ENCODE data around the gene LRP5.

DNA sequence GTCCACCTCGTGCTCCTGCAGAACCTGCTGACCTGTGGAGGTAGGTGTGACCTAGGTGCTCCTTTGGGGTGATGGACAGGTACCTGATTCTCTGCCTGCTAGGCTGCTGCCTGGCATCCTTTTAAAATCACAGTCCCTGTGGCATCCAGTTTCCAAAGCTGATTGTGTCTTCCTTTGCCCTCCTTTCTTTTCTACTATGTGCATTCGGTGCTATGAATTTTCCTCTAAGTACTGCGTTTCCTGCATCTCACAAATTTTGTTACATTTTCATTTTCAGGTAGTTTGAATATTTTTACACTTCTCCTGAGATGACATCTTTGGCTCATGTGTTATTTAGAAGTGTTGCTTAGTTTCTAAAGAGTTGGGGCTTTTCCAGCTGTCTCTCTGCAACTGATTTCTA is 117.3 kb downstream of the LRP5 start:
- no peak for TF ChIP-seq OVOL2 (CRISPR knock-in tag; IDR thresholded peaks at IDR 0.05; ENCODE audit: borderline replicate concordance)
- TF ChIP-seq, protein P1, sequence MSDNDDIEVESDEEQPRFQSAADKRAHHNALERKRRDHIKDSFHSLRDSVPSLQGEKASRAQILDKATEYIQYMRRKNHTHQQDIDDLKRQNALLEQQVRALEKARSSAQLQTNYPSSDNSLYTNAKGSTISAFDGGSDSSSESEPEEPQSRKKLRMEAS (CRISPR knock-in tag; IDR thresholded peaks at IDR 0.05), result no peak
- TF ChIP-seq, protein P2, sequence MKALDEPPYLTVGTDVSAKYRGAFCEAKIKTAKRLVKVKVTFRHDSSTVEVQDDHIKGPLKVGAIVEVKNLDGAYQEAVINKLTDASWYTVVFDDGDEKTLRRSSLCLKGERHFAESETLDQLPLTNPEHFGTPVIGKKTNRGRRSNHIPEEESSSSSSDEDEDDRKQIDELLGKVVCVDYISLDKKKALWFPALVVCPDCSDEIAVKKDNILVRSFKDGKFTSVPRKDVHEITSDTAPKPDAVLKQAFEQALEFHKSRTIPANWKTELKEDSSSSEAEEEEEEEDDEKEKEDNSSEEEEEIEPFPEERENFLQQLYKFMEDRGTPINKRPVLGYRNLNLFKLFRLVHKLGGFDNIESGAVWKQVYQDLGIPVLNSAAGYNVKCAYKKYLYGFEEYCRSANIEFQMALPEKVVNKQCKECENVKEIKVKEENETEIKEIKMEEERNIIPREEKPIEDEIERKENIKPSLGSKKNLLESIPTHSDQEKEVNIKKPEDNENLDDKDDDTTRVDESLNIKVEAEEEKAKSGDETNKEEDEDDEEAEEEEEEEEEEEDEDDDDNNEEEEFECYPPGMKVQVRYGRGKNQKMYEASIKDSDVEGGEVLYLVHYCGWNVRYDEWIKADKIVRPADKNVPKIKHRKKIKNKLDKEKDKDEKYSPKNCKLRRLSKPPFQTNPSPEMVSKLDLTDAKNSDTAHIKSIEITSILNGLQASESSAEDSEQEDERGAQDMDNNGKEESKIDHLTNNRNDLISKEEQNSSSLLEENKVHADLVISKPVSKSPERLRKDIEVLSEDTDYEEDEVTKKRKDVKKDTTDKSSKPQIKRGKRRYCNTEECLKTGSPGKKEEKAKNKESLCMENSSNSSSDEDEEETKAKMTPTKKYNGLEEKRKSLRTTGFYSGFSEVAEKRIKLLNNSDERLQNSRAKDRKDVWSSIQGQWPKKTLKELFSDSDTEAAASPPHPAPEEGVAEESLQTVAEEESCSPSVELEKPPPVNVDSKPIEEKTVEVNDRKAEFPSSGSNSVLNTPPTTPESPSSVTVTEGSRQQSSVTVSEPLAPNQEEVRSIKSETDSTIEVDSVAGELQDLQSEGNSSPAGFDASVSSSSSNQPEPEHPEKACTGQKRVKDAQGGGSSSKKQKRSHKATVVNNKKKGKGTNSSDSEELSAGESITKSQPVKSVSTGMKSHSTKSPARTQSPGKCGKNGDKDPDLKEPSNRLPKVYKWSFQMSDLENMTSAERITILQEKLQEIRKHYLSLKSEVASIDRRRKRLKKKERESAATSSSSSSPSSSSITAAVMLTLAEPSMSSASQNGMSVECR (CRISPR knock-in tag; IDR thresholded peaks at IDR 0.05; ENCODE audit: borderline replicate concordance), result no peak
- TF ChIP-seq, protein P3, sequence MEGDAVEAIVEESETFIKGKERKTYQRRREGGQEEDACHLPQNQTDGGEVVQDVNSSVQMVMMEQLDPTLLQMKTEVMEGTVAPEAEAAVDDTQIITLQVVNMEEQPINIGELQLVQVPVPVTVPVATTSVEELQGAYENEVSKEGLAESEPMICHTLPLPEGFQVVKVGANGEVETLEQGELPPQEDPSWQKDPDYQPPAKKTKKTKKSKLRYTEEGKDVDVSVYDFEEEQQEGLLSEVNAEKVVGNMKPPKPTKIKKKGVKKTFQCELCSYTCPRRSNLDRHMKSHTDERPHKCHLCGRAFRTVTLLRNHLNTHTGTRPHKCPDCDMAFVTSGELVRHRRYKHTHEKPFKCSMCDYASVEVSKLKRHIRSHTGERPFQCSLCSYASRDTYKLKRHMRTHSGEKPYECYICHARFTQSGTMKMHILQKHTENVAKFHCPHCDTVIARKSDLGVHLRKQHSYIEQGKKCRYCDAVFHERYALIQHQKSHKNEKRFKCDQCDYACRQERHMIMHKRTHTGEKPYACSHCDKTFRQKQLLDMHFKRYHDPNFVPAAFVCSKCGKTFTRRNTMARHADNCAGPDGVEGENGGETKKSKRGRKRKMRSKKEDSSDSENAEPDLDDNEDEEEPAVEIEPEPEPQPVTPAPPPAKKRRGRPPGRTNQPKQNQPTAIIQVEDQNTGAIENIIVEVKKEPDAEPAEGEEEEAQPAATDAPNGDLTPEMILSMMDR (IDR thresholded peaks at IDR 0.05), result no peak
- TF ChIP-seq, protein P4, sequence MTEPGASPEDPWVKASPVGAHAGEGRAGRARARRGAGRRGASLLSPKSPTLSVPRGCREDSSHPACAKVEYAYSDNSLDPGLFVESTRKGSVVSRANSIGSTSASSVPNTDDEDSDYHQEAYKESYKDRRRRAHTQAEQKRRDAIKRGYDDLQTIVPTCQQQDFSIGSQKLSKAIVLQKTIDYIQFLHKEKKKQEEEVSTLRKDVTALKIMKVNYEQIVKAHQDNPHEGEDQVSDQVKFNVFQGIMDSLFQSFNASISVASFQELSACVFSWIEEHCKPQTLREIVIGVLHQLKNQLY (CRISPR knock-in tag; IDR thresholded peaks at IDR 0.05), result no peak
- TF ChIP-seq CREB1 (CRISPR knock-in tag; IDR thresholded peaks at IDR 0.05), result no peak

Measured in WTC11 (cell line).